Endodermal cell (in vitro differentiated cells): Measurements from ENCODE around the gene CCR9. TPM values are rescaled to one million over a fixed set of nuclear protein-coding genes. Genes with fewer than 3 reads are reported as not detected.

ENCODE experiments used
- DNase-seq: peaks from one replicate; pipeline ENCODE4 v3.0.0-alpha.2; 2017
- H3K27ac ChIP-seq: 2 replicates; pipeline ENCODE4 v1.5.1; 2013; ENCODE audit warnings: mild to moderate bottlenecking, low read depth, low read length, moderate library complexity
- H3K27me3 ChIP-seq: 2 replicates; pipeline ENCODE4 v1.6.1; 2013; ENCODE audit warnings: mild to moderate bottlenecking, low read length, moderate library complexity; ENCODE audit not compliant: insufficient read depth, control insufficient read depth, poor library complexity, severe bottlenecking
- H3K36me3 ChIP-seq: 2 replicates; pipeline ENCODE4 v1.7.0; 2013; ENCODE audit warnings: mild to moderate bottlenecking, low read length, moderate library complexity; ENCODE audit not compliant: control insufficient read depth, insufficient read depth
- H3K4me1 ChIP-seq: one replicate; pipeline ENCODE4 v1.7.0; 2013; ENCODE audit warnings: low read length; ENCODE audit not compliant: control insufficient read depth, insufficient read depth
- H3K4me3 ChIP-seq: 2 replicates; pipeline ENCODE4 v1.5.1; 2013; ENCODE audit warnings: mild to moderate bottlenecking, low read length, moderate library complexity
- H3K9ac ChIP-seq: 2 replicates; pipeline ENCODE4 v1.6.1; 2013; ENCODE audit warnings: mild to moderate bottlenecking, low read length, moderate library complexity; ENCODE audit not compliant: poor library complexity, severe bottlenecking; ENCODE audit errors: extremely low read depth
- H3K9me3 ChIP-seq: 2 replicates; pipeline ENCODE4 v1.6.1; 2013; ENCODE audit warnings: mild to moderate bottlenecking, low read length, moderate library complexity; ENCODE audit not compliant: control insufficient read depth
- H3K27ac Mint-ChIP-seq: 2 replicates; pipeline ENCODE4 v1.8.0; 2020; ENCODE audit warnings: mixed read lengths
- H3K27me3 Mint-ChIP-seq: 2 replicates; pipeline ENCODE4 v1.8.0; 2021; ENCODE audit warnings: mild to moderate bottlenecking, mixed read lengths; ENCODE audit not compliant: insufficient read depth
- H3K36me3 Mint-ChIP-seq: 2 replicates; pipeline ENCODE4 v1.8.0; 2020; ENCODE audit warnings: low read depth, mixed read lengths
- H3K4me1 Mint-ChIP-seq: 2 replicates; pipeline ENCODE4 v1.8.0; 2020; ENCODE audit warnings: mixed read lengths
- H3K4me3 Mint-ChIP-seq: 2 replicates; pipeline ENCODE4 v1.8.0; 2020; ENCODE audit warnings: mild to moderate bottlenecking, moderate library complexity, mixed read lengths
- H3K9me3 Mint-ChIP-seq: 2 replicates; pipeline ENCODE4 v1.8.0; 2020; ENCODE audit warnings: mild to moderate bottlenecking, mixed read lengths
- CTCF ChIP-seq: fragments of 200-600 bp; sonication (generic); conservative IDR thresholded peaks from 2 replicates; pipeline ENCODE4 v1.5.0; 2021; ENCODE audit warnings: antibody characterized with exemption, mild to moderate bottlenecking
- WGBS, 2 experiments: methylation state at CpG; one replicate each; pipeline versions ENCODE4 v1.1.5 to v1.1.7; 2013; ENCODE audit warnings: missing lambda C conversion rate in 2 of 2, mixed read lengths in 1 of 2; ENCODE audit not compliant: insufficient coverage in 1 of 2, insufficient read length in 1 of 2; 5-methylcytosine and 5-hydroxymethylcytosine counted together
- total RNA-seq, 2 donors: library from RNA; stranded (reverse); fragmentation: NEBNext Ultra II Directional in 1 of 2; extraction: Animal tissue kit (Norgen Biotek cat#: 25700) in 1 of 2; gene quantifications; 2 replicates in 1 of 2; 3 replicates in 1 of 2; pipeline ENCODE4 v1.2.1, GENCODE V29; 2021

CCR9 gene
- total RNA-seq, 2 donors from 2014 or later, result not detected

DNA sequence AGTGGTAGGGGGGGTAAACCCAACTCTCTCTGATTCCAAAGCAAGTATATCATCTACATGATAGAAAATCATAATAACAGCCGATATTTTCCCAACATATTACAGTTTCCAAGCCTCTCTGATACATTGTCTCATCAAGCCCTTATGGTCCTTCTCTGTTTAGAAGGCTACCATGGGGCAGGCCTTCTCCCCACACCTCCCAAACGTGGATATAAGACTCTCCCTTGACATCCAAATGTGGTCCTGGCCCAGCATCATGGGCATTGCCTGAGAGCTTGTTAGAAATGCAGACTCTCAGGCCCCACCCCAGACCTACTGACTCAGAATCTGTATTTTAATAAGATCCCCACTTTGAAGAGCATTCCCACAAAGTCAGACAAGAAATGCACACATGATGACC lies 17.7 kb upstream of the CCR9 start:
- H3K36me3 ChIP-seq, result no peaks in the 10 kb centered on the region
- no peak for DNase-seq
- no peak overlapping the region for H3K27ac ChIP-seq
- no peak overlapping the region for H3K4me3 Mint-ChIP-seq
- H3K9ac ChIP-seq, result no peak overlapping the region
- 75 to 84% methylated on average over 2 of the region's 2 CpGs for WGBS, 2 experiments
- peaks cover 15% of the 10 kb centered on the region for H3K4me1 Mint-ChIP-seq
- H3K4me3 ChIP-seq, result no peak overlapping the region
- H3K27me3 ChIP-seq, result peaks cover 24% of the 10 kb centered on the region
- no peaks in the 10 kb centered on the region for H3K4me1 ChIP-seq
- peaks cover 1% of the 10 kb centered on the region for H3K9me3 Mint-ChIP-seq
- peaks cover 3% of the 10 kb centered on the region for H3K9me3 ChIP-seq
- TF ChIP-seq CTCF, result no peak
- no peaks in the 10 kb centered on the region for H3K36me3 Mint-ChIP-seq
- H3K27me3 Mint-ChIP-seq, result peaks cover 16% of the 10 kb centered on the region
- no peak overlapping the region for H3K27ac Mint-ChIP-seq

DNA sequence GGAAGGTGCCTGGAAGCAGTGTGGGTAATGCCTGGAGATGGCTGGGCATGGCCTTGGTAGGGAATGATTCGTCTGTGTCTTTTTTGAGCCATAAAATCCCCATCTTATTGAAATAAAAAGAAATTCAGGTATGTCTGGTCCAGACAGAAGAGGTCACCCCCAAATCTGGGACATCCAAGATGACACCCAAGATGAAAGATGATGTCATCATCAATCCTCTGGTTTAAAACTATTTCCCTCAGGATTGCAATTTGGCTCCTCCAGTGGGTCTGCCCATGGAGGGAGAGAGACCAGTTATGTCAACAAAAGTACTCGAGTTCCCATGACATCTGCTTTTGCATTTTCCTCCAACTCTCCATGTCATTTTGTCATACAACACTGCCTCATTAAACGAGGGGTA lies 16.7 kb upstream of the CCR9 start:
- Mint-ChIP-seq H3K27me3 (peaks cover 15% of the 10 kb centered on the region), H3K4me3 (no peak overlapping the region), H3K4me1 (peaks cover 15% of the 10 kb centered on the region), H3K36me3 (no peaks in the 10 kb centered on the region), H3K27ac (no peak overlapping the region), H3K9me3 (no peaks in the 10 kb centered on the region)
- Histone ChIP-seq H3K27ac (no peak overlapping the region), H3K4me1 (no peaks in the 10 kb centered on the region), H3K36me3 (no peaks in the 10 kb centered on the region), H3K9ac (no peak overlapping the region), H3K9me3 (no peaks in the 10 kb centered on the region), H3K27me3 (peaks cover 23% of the 10 kb centered on the region), H3K4me3 (no peak overlapping the region)
- no peak for TF ChIP-seq CTCF
- WGBS, 2 experiments, result 78 to 80% methylated on average over 1 to 3 of the region's 3 CpGs
- no peak for DNase-seq

- no peaks in the 10 kb centered on the region for H3K4me1 ChIP-seq
- H3K9me3 Mint-ChIP-seq, result no peaks in the 10 kb centered on the region
- no peak for TF ChIP-seq CTCF
- H3K27ac Mint-ChIP-seq, result no peak overlapping the region
- no peaks in the 10 kb centered on the region for H3K36me3 ChIP-seq
- no peak overlapping the region for H3K9ac ChIP-seq
- peaks cover 13% of the 10 kb centered on the region for H3K27me3 Mint-ChIP-seq
- 88 to 100% methylated on average over 1 to 4 of the region's 4 CpGs for WGBS, 2 experiments
- H3K27me3 ChIP-seq, result peaks cover 19% of the 10 kb centered on the region
- H3K4me1 Mint-ChIP-seq, result peaks cover 15% of the 10 kb centered on the region
- no peaks in the 10 kb centered on the region for H3K36me3 Mint-ChIP-seq
- DNase-seq, result no peak
- H3K27ac ChIP-seq, result no peak overlapping the region
- H3K4me3 Mint-ChIP-seq, result no peak overlapping the region
- H3K9me3 ChIP-seq, result no peaks in the 10 kb centered on the region
- no peak overlapping the region for H3K4me3 ChIP-seq
Observed at GRCh38 chr3:45870099-45870498, 16.2 kb upstream of the CCR9 start.
